HCT116 (cell line): Measurements from ENCODE around the gene VAV2.

Experiments used
- EZH2 ChIP-seq: fragments of 200-600 bp; sonication (generic); IDR thresholded peaks from 2 replicates; pipeline ENCODE4 v1.6.1; 2017; ENCODE audit warnings: antibody characterized with exemption, mixed run types
- JUND ChIP-seq: IDR thresholded peaks from 2 replicates; pipeline ENCODE4 v1.6.1; 2012
- POLR2A ChIP-seq: IDR thresholded peaks from 2 replicates; pipeline ENCODE4 v1.7.0; 2011; ENCODE audit warnings: borderline replicate concordance; ENCODE audit not compliant: insufficient read depth, insufficient read length; ENCODE audit errors: extremely low read depth
- RAD21 ChIP-seq: IDR thresholded peaks from 2 replicates; pipeline ENCODE4 v1.6.1; 2012; ENCODE audit warnings: low read depth, mild to moderate bottlenecking
- YY1 ChIP-seq: IDR thresholded peaks from 2 replicates; pipeline ENCODE4 v1.6.1; 2011; ENCODE audit warnings: low read length, low read depth, moderate library complexity, mild to moderate bottlenecking; ENCODE audit not compliant: insufficient replicate concordance; ENCODE audit errors: extremely low read depth
- ZNF274 ChIP-seq: fragments of 200-500 bp; sonication (Bioruptor generic); IDR thresholded peaks from 2 replicates; pipeline ENCODE4 v1.6.1; 2014; ENCODE audit warnings: mild to moderate bottlenecking, low read depth, low read length, inconsistent platforms
- TF ChIP-seq, protein P1 (sequence below), 3 experiments: fragments of 200-600 bp in 1 of 3; sonication (generic) in 1 of 3; IDR thresholded peaks in 2 of 3; conservative IDR thresholded peaks in 1 of 3; 2 replicates each; pipeline ENCODE4 v1.5.1; 2012 to 2017; ENCODE audit warnings: low read depth in 2 of 3, low read length in 2 of 3, antibody characterized with exemption in 1 of 3, borderline replicate concordance in 1 of 3, control low read depth in 1 of 3, mild to moderate bottlenecking in 1 of 3, mixed read lengths in 1 of 3, mixed run types in 1 of 3, moderate library complexity in 1 of 3; ENCODE audit not compliant: insufficient read depth in 1 of 3
- TF ChIP-seq, protein P2 (sequence below): IDR thresholded peaks from 2 replicates; pipeline ENCODE4 v1.6.1; 2012; ENCODE audit warnings: low read depth
- TF ChIP-seq, protein P3 (sequence below): IDR thresholded peaks from 2 replicates; pipeline ENCODE4 v1.6.1; 2012

DNA sequence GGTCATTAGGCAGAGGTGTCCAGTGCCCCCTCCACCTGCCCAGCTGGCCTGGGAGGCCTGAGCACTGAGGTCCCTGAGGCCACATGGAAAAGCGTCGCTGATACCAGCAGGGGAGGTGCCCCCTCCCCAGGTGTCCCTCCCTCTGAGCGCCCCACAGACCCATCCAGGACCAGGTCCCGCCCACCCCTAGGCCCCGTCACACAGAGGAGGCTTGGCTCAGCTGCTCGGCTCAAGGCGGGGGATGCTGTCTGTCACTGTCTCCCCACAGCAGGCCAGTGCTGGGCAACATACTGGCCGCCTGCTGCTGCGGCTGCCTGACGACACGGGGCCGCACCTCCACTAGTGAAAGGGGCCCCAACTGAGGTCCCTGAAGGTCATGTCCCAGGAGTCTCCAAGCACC is 71.7 kb downstream of the VAV2 start:
- TF ChIP-seq, protein P1, sequence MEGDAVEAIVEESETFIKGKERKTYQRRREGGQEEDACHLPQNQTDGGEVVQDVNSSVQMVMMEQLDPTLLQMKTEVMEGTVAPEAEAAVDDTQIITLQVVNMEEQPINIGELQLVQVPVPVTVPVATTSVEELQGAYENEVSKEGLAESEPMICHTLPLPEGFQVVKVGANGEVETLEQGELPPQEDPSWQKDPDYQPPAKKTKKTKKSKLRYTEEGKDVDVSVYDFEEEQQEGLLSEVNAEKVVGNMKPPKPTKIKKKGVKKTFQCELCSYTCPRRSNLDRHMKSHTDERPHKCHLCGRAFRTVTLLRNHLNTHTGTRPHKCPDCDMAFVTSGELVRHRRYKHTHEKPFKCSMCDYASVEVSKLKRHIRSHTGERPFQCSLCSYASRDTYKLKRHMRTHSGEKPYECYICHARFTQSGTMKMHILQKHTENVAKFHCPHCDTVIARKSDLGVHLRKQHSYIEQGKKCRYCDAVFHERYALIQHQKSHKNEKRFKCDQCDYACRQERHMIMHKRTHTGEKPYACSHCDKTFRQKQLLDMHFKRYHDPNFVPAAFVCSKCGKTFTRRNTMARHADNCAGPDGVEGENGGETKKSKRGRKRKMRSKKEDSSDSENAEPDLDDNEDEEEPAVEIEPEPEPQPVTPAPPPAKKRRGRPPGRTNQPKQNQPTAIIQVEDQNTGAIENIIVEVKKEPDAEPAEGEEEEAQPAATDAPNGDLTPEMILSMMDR (IDR thresholded peaks at IDR 0.05 in 2 of 3, conservative IDR thresholded peaks at IDR 0.05 in 1 of 3; ENCODE audit: borderline replicate concordance in 1 of 3, insufficient read depth in 1 of 3, low read depth in 2 of 3, low read length in 2 of 3), result no peak
- TF ChIP-seq, protein P2, sequence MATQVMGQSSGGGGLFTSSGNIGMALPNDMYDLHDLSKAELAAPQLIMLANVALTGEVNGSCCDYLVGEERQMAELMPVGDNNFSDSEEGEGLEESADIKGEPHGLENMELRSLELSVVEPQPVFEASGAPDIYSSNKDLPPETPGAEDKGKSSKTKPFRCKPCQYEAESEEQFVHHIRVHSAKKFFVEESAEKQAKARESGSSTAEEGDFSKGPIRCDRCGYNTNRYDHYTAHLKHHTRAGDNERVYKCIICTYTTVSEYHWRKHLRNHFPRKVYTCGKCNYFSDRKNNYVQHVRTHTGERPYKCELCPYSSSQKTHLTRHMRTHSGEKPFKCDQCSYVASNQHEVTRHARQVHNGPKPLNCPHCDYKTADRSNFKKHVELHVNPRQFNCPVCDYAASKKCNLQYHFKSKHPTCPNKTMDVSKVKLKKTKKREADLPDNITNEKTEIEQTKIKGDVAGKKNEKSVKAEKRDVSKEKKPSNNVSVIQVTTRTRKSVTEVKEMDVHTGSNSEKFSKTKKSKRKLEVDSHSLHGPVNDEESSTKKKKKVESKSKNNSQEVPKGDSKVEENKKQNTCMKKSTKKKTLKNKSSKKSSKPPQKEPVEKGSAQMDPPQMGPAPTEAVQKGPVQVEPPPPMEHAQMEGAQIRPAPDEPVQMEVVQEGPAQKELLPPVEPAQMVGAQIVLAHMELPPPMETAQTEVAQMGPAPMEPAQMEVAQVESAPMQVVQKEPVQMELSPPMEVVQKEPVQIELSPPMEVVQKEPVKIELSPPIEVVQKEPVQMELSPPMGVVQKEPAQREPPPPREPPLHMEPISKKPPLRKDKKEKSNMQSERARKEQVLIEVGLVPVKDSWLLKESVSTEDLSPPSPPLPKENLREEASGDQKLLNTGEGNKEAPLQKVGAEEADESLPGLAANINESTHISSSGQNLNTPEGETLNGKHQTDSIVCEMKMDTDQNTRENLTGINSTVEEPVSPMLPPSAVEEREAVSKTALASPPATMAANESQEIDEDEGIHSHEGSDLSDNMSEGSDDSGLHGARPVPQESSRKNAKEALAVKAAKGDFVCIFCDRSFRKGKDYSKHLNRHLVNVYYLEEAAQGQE, result no peak
- no peak for TF ChIP-seq RAD21
- no peak for TF ChIP-seq EZH2
- TF ChIP-seq POLR2A, result no peak
- TF ChIP-seq JUND, result no peak
- TF ChIP-seq ZNF274, result no peak
- TF ChIP-seq, protein P3, sequence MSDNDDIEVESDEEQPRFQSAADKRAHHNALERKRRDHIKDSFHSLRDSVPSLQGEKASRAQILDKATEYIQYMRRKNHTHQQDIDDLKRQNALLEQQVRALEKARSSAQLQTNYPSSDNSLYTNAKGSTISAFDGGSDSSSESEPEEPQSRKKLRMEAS, result no peak
- no peak for TF ChIP-seq YY1
